Activated T-cell treated with anti-CD3 and anti-CD28 coated beads, Interleukin-2, amount 50 U/mL, for 72 hours (primary cell): ENCODE data around the gene PBX1. TPM values are rescaled to one million over a fixed set of nuclear protein-coding genes. Genes with fewer than 3 reads are reported as not detected.

ENCODE experiments used
- ATAC-seq, 2 donors: fragments of 150-1000 bp; cut with Tn5 transposase; replicated peaks in 1 of 2; 2 replicates each; pipeline ENCODE4 v1.10.0; 2021; ENCODE audit warnings: moderate library complexity in 2 of 2, mild to moderate bottlenecking in 1 of 2
- DNase-seq, 2 donors: peaks; one replicate each; pipeline ENCODE4 v3.0.0; 2021 to 2022; ENCODE audit warnings: mixed read lengths in 1 of 2
- H3K27ac Mint-ChIP-seq: one replicate; pipeline ENCODE4 v1.8.0; 2022; ENCODE audit warnings: mild to moderate bottlenecking, moderate library complexity, mixed read lengths
- H3K27me3 Mint-ChIP-seq: one replicate; pipeline ENCODE4 v1.8.0; 2022; ENCODE audit warnings: low read depth, mixed read lengths
- H3K36me3 Mint-ChIP-seq, 2 donors: one replicate each; pipeline ENCODE4 v1.8.0; 2022; ENCODE audit warnings: mixed read lengths in 2 of 2, mild to moderate bottlenecking in 1 of 2; ENCODE audit not compliant: insufficient read depth in 2 of 2
- H3K4me1 Mint-ChIP-seq: one replicate; pipeline ENCODE4 v1.8.0; 2022; ENCODE audit warnings: low read depth, mixed read lengths
- H3K4me3 Mint-ChIP-seq, 2 donors: one replicate each; pipeline ENCODE4 v1.8.0; 2022; ENCODE audit warnings: mild to moderate bottlenecking in 2 of 2, mixed read lengths in 2 of 2, moderate library complexity in 2 of 2
- H3K9me3 Mint-ChIP-seq, 2 donors: one replicate each; pipeline ENCODE4 v1.8.0; 2022; ENCODE audit warnings: mixed read lengths in 2 of 2
- total RNA-seq, 2 donors: library from RNA; stranded (reverse); gene quantifications; one replicate each; pipeline ENCODE4 v1.2.3, GENCODE V29; 2022

PBX1 gene
- total RNA-seq, 2 donors from 2014 or later = 0.62 to 0.74 TPM

DNA sequence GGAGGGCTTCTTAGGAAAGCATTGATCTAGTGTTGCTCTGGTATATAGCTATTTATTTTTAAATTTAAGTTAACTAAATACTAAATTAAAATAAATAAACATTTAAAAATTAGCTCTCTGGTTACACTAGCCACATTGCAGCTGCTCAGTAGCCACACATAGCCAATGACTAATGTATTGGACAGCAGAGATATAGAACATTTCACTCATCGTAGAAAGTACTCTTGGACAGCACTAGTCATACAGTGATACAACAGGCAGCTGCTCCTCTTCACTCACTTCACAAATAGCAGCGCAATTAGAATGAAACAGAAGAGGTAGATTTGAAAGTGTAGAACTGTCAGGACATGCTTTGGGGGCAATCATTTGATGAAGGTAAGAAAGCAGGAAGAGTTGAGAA, 245.4 kb downstream of the PBX1 start:
- H3K4me3 Mint-ChIP-seq = no peak overlapping the region
- no peaks in the 10 kb centered on the region for H3K9me3 Mint-ChIP-seq
- H3K27ac Mint-ChIP-seq = no peak overlapping the region
- no peaks in the 10 kb centered on the region for H3K4me1 Mint-ChIP-seq
- no peak for DNase-seq
- no peaks in the 10 kb centered on the region for H3K36me3 Mint-ChIP-seq
- no peak for ATAC-seq
- peaks cover 7% of the 10 kb centered on the region for H3K27me3 Mint-ChIP-seq

DNA sequence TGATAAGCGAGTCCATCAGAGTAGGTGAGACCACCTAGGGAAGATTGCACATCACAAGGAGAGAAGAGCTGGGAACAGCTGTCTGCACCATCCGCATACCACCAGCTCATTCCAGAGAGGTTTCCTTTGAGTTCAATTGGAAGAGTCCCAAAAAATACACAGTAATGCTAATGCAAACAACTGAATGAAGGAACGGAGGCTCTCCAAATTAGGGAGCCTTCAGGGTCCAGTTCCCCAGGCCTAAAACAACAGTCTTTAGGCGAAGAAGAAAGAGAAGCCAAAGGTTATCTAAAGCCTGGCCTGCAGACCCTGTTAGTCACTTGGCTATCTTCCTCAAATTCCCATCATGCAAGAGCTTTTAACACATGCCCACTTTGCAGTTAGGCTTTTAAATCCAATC, 246.4 kb downstream of the PBX1 start:
- H3K9me3 Mint-ChIP-seq = no peaks in the 10 kb centered on the region
- no peak overlapping the region for H3K27ac Mint-ChIP-seq
- no peak overlapping the region for H3K4me3 Mint-ChIP-seq
- H3K4me1 Mint-ChIP-seq = no peaks in the 10 kb centered on the region
- no peaks in the 10 kb centered on the region for H3K36me3 Mint-ChIP-seq
- no peak for ATAC-seq
- DNase-seq = no peak
- H3K27me3 Mint-ChIP-seq = peaks cover 7% of the 10 kb centered on the region

DNA sequence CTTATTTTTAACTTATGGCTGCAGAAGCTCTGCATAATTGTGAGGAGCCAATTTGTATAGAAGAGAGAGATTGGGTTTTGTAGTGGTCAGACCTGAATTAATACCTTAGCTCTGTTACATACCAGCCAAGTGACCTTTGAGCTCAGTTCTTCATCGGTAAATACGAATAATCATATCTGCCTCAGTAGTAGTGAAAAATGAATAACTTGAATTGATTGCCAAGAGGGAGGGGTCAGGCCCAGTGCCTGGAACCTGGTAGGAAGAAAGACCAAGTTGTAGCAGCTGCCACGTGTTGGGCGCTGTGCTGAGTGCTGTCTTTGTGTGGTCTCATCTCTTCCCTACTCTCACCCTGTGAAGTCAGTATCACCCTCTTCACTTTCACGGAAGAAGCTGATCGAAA, 247.5 kb downstream of the PBX1 start:
- ATAC-seq = no peak
- Mint-ChIP-seq H3K27ac (no peak overlapping the region), H3K4me3 (no peak overlapping the region), H3K27me3 (peaks cover 7% of the 10 kb centered on the region), H3K36me3 (no peaks in the 10 kb centered on the region), H3K4me1 (no peaks in the 10 kb centered on the region), H3K9me3 (no peaks in the 10 kb centered on the region)
- DNase-seq = no peak

DNA sequence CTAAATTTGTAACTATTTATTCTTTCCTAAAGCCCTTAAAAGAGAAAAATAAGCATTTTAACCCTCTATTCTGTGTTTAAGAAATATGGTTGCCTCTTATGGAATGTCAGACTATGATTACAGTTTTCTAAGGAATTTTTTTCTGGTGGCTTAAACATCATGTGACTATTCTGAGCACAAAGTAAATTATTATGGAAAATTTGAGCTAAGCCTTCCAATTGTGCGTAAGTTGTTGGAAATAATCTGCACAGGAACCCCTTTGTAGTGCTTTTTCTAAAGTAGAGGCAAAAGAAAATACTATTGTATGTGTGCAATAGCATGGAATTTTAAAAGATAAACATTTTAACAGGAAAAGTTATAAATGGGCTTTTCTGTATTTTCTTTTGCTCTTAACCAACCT, 254.8 kb downstream of the PBX1 start:
- Mint-ChIP-seq H3K9me3 (no peaks in the 10 kb centered on the region), H3K27me3 (no peaks in the 10 kb centered on the region), H3K4me1 (no peaks in the 10 kb centered on the region), H3K36me3 (no peaks in the 10 kb centered on the region), H3K4me3 (no peak overlapping the region), H3K27ac (no peak overlapping the region)
- no peak for DNase-seq
- no peak for ATAC-seq

DNA sequence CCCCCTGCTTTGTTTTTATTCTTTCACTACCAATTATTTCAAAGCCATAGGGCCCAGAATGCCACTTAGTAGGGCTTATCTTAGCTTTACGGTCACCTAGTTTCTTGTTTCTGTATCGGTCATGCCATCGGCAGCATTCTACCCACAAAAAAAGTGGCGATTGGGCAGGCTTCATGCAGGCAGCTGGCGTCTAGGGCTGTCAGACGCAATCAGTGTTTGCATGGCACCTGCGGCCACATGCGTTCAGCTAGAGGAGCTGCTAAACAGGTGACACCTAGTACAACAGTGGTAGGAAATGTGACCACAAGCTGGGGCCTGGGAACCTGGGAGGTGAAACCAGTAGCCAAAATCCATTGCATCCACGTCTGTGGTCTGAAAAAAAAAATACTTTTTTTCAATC, 262.7 kb downstream of the PBX1 start:
- H3K9me3 Mint-ChIP-seq = peaks cover 0 to 5% of the 10 kb centered on the region in 2 donors
- H3K27me3 Mint-ChIP-seq = no peaks in the 10 kb centered on the region
- no peaks in the 10 kb centered on the region for H3K4me1 Mint-ChIP-seq
- no peak overlapping the region for H3K4me3 Mint-ChIP-seq
- no peak for ATAC-seq
- no peak for DNase-seq
- no peaks in the 10 kb centered on the region for H3K36me3 Mint-ChIP-seq
- no peak overlapping the region for H3K27ac Mint-ChIP-seq

DNA sequence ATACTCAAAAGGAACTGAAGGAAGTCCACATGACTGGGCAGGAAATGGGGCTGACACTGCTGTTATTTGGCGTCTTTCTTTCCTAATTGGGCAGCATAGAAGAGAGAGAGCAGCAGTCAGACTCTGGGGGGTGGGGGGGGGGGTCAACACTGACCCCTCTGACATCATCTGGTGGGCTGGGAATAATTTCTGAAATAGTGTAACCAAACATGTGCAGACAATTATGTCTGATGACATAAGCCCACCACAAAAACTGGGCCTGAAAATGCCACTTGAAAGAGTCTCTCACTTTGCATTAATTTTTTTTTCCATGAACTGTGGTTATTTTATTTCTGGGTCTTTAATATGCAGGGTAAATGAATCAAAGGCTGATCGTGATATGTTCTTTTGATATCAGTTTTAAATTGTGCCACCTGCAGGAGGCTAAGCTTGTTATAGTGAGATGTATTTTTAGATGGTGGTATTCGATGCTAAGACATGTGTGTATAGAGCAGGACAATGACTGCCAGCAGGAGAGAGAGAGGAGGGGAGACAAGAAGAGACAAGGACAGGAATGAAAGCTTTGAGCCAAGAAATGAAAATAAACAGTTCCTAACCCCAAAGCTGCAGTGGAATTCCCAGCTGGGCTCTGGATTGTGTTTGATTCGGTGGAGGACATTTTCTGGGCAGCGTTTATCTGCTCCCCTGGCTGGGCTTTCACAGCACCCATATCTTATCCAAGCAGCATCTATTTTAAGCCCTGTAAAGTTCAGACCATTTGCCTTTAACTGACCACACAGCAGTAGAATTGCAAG, 264.7 kb downstream of the PBX1 start:
- Mint-ChIP-seq H3K4me3 (no peak overlapping the region), H3K27ac (no peak overlapping the region)

DNA sequence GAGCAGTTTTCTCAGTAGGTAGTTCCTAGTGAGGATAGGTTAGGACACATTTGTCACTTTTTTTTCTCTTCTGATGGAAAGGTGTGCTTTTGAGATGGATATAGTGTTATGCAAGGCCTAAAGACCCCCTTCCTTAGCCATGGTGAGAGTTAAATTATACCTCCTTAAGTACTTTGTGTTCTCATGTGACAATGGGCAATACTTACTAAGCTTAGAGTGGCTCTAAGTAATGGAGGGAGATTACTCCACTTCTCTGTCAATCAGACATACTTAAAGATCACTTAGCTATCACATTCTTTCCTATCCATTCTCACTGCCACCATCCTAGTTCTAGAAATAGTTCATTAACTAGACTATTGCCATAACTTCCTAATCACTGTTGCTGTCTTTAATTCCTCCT, 265.6 kb downstream of the PBX1 start:
- Mint-ChIP-seq H3K4me3 (no peak overlapping the region), H3K27me3 (no peaks in the 10 kb centered on the region), H3K4me1 (no peaks in the 10 kb centered on the region), H3K9me3 (peaks cover 2 to 5% of the 10 kb centered on the region in 2 donors), H3K36me3 (no peaks in the 10 kb centered on the region), H3K27ac (no peak overlapping the region)
- ATAC-seq = no peak
- no peak for DNase-seq

More for the DNA sequence above, 264.7 kb downstream of the PBX1 start:
- Mint-ChIP-seq H3K4me1 (no peaks in the 10 kb centered on the region), H3K27me3 (no peaks in the 10 kb centered on the region), H3K36me3 (no peaks in the 10 kb centered on the region), H3K9me3 (peaks cover 0 to 5% of the 10 kb centered on the region in 2 donors)
- no peak for ATAC-seq
- no peak for DNase-seq

DNA sequence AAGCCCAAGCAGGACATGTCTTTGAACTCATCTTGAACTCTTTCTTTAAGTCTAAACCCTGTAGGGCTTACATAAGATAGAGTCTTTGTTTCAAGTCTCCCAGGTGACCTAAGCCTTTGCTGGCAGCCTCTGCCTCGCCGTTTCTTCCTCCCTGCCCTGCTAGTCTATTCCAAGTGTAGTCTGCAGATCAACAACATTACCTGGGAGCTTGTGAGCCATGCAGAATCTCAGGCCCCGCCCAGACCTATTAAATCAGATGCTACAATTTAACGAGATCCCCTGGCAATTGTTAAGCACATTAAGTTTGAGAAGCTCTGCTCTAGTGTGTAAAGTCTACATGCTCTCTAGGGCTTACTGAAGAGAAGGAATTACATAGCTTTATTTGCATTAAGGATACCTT, 271.6 kb downstream of the PBX1 start:
- Mint-ChIP-seq H3K36me3 (no peaks in the 10 kb centered on the region), H3K4me3 (no peak overlapping the region)
- no peak for ATAC-seq

DNA sequence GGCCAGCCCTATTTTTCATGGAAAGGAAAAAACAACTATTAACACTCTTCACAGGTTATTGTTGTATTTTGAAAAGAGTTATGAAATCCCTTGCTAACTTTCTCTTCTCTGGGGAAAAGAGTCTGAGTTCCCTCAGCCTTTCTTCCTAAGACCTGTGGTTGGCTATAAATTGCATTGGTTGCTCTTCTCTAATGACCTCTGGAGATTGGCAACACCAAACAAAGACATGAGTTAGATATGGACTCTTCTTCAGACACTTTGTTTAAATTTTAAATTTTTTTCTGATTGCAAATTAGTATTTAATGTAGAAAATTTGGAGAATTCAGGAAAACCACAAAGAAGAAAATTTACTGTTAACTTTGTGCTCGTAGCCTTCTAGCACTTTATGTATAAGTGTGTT, 275.7 kb downstream of the PBX1 start:
- no peak overlapping the region for H3K27ac Mint-ChIP-seq
- H3K4me1 Mint-ChIP-seq = no peaks in the 10 kb centered on the region
- no peak overlapping the region for H3K4me3 Mint-ChIP-seq
- H3K9me3 Mint-ChIP-seq = peaks cover 0 to 4% of the 10 kb centered on the region in 2 donors
- DNase-seq (no peak), ATAC-seq (no peak)
- no peaks in the 10 kb centered on the region for H3K27me3 Mint-ChIP-seq
- no peaks in the 10 kb centered on the region for H3K36me3 Mint-ChIP-seq

More for the DNA sequence above, 271.6 kb downstream of the PBX1 start:
- Mint-ChIP-seq H3K27me3 (no peaks in the 10 kb centered on the region), H3K4me1 (no peaks in the 10 kb centered on the region), H3K9me3 (peaks cover 0 to 5% of the 10 kb centered on the region in 2 donors), H3K27ac (no peak overlapping the region)
- no peak for DNase-seq

DNA sequence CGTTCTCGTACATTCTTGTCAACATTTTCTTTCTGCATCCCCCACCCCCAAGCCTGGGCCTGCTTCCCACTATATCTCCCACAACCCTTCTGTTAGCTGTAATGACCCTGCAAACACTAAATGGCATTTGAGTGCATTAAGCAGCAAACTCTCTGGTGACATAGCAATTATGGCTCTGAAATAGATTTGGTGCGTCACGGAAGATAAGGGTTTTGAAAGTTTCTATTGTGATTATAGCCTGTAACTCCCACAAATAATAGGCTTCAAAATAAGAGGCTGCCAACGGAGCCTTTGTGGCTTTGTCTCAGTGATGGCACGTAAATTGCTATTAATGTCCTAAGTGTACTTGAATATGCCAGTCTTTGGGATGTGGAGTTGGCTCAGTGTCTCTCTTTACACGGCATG, 277.6 kb downstream of the PBX1 start:
- no peaks in the 10 kb centered on the region for H3K4me1 Mint-ChIP-seq
- ATAC-seq = no peak
- no peaks in the 10 kb centered on the region for H3K36me3 Mint-ChIP-seq
- H3K27me3 Mint-ChIP-seq = no peaks in the 10 kb centered on the region
- H3K4me3 Mint-ChIP-seq = no peak overlapping the region
- H3K27ac Mint-ChIP-seq = no peak overlapping the region
- no peak for DNase-seq
- H3K9me3 Mint-ChIP-seq = peaks cover 0 to 4% of the 10 kb centered on the region in 2 donors

DNA sequence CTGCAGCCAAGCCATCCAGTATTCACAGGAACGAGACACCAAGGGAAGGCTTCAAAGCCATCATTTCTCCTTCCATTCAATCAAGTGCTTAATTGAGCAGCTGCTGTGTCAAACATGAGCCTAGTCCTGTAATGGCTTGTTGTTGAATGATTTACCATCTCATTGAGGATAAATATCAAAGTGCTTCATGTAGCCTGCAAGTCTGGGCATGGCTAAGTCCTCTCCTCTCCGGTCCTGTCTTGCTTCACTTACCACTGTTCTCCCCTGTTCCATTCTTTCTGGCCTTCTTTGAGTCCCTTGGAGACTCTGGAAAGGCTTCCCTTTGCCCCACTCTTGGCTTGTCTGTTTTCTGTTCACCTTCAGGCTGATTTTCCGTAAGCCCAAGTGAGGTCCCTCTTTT, 279.8 kb downstream of the PBX1 start:
- DNase-seq (no peak), ATAC-seq (no peak)
- Mint-ChIP-seq H3K27ac (no peak overlapping the region), H3K27me3 (no peaks in the 10 kb centered on the region), H3K36me3 (no peaks in the 10 kb centered on the region), H3K4me1 (no peaks in the 10 kb centered on the region), H3K9me3 (no peaks in the 10 kb centered on the region), H3K4me3 (no peak overlapping the region)

DNA sequence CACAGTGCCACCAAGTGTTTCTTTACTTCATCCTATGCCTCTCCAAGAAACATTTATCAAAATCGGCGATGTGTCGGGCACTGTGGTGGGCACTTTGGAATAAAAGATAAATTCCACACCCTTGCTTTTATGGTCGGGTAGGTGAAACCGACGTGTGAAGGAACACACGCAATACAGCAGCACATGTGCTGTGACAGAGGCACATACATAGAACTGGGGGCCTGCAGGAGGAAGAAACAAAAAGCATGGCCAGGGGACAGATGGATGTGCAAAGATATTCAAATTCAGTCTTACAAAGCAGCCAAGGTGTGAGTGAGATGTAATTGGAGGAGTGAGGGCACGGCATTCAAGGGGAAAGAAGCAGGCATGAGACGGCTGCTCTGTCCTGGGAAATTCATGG, 282.0 kb downstream of the PBX1 start:
- Mint-ChIP-seq H3K27ac (no peak overlapping the region), H3K27me3 (no peaks in the 10 kb centered on the region), H3K4me3 (no peak overlapping the region), H3K9me3 (no peaks in the 10 kb centered on the region), H3K36me3 (no peaks in the 10 kb centered on the region), H3K4me1 (no peaks in the 10 kb centered on the region)
- no peak for DNase-seq
- no peak for ATAC-seq

DNA sequence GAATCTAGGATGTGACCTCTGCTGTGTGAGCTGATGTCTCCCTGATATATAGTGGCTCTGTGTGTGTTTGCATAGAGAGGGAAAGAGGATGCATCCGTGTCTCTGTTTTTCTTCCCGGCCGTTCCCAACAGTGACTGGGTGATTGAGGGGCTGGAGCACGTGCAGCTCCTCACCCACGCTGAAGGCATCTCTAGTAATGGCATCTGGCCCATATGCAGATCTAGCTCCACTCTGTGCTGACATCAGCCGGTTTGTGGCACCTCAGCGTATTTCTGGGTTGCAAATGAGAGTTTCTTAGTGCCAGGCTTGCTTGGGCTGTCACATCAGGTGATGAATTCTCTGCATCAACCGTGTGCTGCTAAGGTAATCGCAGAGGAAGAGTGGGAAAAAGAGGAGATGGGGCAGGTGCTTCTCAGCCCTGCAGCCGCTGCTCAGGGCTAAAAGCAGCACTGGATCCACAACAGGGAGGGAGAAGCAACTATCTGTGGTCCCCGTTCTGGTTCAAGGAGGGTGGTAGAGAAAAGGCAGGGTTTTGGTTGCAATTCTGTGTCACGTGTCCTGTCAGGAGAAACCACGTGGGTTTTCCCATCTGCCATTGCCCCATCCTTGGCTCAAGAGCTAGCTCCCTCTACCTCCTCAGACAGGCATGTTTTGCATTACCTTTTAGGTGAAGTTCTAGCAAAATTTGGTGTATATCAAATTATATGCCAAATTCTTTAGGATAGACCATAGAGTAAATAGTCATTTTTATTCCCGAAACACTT, 282.9 kb downstream of the PBX1 start:
- no peak overlapping the region for H3K27ac Mint-ChIP-seq
- H3K9me3 Mint-ChIP-seq = no peaks in the 10 kb centered on the region
- no peak for ATAC-seq
- H3K4me3 Mint-ChIP-seq = no peak overlapping the region
- no peaks in the 10 kb centered on the region for H3K27me3 Mint-ChIP-seq
- no peaks in the 10 kb centered on the region for H3K36me3 Mint-ChIP-seq
- no peaks in the 10 kb centered on the region for H3K4me1 Mint-ChIP-seq
- no peak for DNase-seq
